Activated CD4-positive, alpha-beta T cell treated with anti-CD3 and anti-CD28 coated beads for 48 hours (primary cell): ENCODE measurements around the gene PLOD3.
A peak's percentile ranks its signal among the peaks of the same experiment; 100 is the strongest.
"Not testable (repeated sequence)": the region's sequence is repeated elsewhere in the genome, so short reads cannot be mapped to it uniquely, and the experiment has no call there.

Experiments used
- DNase-seq: peaks from one replicate; pipeline ENCODE4 v3.0.0-alpha.2; 2020

The PLOD3 gene

GRCh38 chr7:101217388-101218235 lies at the start of gene PLOD3, which contains the start of gene ZNHIT1:
PLOD3 (minus strand) TSS chr7:101217581; CDS start chr7:101217274, 307 bp downstream.
ZNHIT1 (plus strand) TSS chr7:101218165; CDS start chr7:101218196, 31 bp downstream.
- peak; percentile 97 for DNase-seq

GRCh38 chr7:101265622-101266516 lies 48.5 kb upstream of the PLOD3 start:
- DNase-seq: no peak

GRCh38 chr7:101264102-101264706 lies 46.8 kb upstream of the PLOD3 start:
- not testable (repeated sequence) for DNase-seq

GRCh38 chr7:101258243-101258731 lies 40.9 kb upstream of the PLOD3 start:
- no peak for DNase-seq

GRCh38 chr7:101255796-101256195 lies 38.4 kb upstream of the PLOD3 start:
- no peak for DNase-seq

- not testable (repeated sequence) for DNase-seq
These were observed 35.8 kb upstream of the PLOD3 start for GRCh38 chr7:101253199-101253598.

GRCh38 chr7:101251871-101252659 lies 34.7 kb upstream of the PLOD3 start:
- peak; percentile 99 for DNase-seq

GRCh38 chr7:101250324-101250723 lies 32.9 kb upstream of the PLOD3 start:
- DNase-seq: no peak

- no peak for DNase-seq
These were observed 30.9 kb upstream of the PLOD3 start for GRCh38 chr7:101248276-101248675.

GRCh38 chr7:101245147-101245668 lies 27.8 kb upstream of the PLOD3 start:
- DNase-seq: no peak

GRCh38 chr7:101244375-101245146 lies 27.2 kb upstream of the PLOD3 start, which contains the start of gene FIS1:
FIS1 (minus strand) TSS chr7:101245081; CDS start chr7:101245004, 77 bp downstream.
- peak; percentile 96 for DNase-seq

- peak; percentile 24 for DNase-seq
These were observed 26.4 kb upstream of the PLOD3 start for GRCh38 chr7:101243646-101244374.

- DNase-seq: no peak
These were observed 24.3 kb upstream of the PLOD3 start for GRCh38 chr7:101241443-101242349.

- DNase-seq: no peak
These were observed 23.6 kb upstream of the PLOD3 start for GRCh38 chr7:101241015-101241363.

GRCh38 chr7:101240226-101241014 lies 23.0 kb upstream of the PLOD3 start:
- no peak for DNase-seq

GRCh38 chr7:101239951-101240220 lies 22.5 kb upstream of the PLOD3 start:
- DNase-seq: no peak

- DNase-seq: no peak
These were observed 22.0 kb upstream of the PLOD3 start for GRCh38 chr7:101239191-101239950.
